ENCODE results near the gene BORCS5.

DNA sequence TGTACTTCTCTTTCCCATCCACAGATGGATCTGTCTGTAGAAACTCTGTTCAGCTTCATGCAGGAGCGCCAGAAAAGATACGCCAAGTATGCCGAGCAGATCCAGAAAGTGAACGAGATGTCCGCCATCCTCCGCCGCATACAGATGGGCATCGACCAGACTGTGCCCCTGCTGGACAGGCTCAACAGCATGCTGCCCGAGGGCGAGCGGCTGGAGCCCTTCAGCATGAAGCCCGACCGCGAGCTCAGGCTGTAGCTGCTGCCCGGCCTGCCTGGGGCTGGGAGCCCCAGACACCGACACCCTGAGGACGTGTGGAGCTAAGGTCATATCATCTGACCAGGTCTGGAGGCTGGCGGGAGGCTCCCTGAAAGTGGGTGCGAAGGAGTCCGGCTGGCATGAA lies 108.6 kb downstream of the BORCS5 start:
- TF ChIP-seq, protein P1, sequence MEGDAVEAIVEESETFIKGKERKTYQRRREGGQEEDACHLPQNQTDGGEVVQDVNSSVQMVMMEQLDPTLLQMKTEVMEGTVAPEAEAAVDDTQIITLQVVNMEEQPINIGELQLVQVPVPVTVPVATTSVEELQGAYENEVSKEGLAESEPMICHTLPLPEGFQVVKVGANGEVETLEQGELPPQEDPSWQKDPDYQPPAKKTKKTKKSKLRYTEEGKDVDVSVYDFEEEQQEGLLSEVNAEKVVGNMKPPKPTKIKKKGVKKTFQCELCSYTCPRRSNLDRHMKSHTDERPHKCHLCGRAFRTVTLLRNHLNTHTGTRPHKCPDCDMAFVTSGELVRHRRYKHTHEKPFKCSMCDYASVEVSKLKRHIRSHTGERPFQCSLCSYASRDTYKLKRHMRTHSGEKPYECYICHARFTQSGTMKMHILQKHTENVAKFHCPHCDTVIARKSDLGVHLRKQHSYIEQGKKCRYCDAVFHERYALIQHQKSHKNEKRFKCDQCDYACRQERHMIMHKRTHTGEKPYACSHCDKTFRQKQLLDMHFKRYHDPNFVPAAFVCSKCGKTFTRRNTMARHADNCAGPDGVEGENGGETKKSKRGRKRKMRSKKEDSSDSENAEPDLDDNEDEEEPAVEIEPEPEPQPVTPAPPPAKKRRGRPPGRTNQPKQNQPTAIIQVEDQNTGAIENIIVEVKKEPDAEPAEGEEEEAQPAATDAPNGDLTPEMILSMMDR (conservative IDR thresholded peaks at IDR 0.05; ENCODE audit: low read depth in 2 of 2) = no peak
- TF ChIP-seq JUNB (IDR thresholded peaks at IDR 0.05; ENCODE audit: unreplicated experiment) = no peak
- no peak for TF ChIP-seq EZH2 (IDR thresholded peaks at IDR 0.05; ENCODE audit: low read depth, unreplicated experiment)
